Measurements from ENCODE around the gene MRPS18C. TPM values are rescaled to one million over a fixed set of nuclear protein-coding genes. Genes with fewer than 3 reads are reported as not detected.
"Not testable (repeated sequence)": the region's sequence is repeated elsewhere in the genome, so short reads cannot be mapped to it uniquely, and the experiment has no call there.

MRPS18C gene
- total RNA-seq, 1 donor from 2014 or later, result 21.4 TPM

- DNase-seq, result no peak
These were observed 42.3 kb downstream of the MRPS18C start for GRCh38 chr4:83498187-83498586.

- not testable (repeated sequence) for DNase-seq
These were observed 45.8 kb downstream of the MRPS18C start for GRCh38 chr4:83501671-83502070.

- DNase-seq, result no peak
These were observed 48.1 kb downstream of the MRPS18C start for GRCh38 chr4:83503974-83504373.

- no peak for DNase-seq
These were observed 48.6 kb downstream of the MRPS18C start for GRCh38 chr4:83504503-83504902.

GRCh38 chr4:83504996-83505395 lies 49.1 kb downstream of the MRPS18C start:
- DNase-seq, result no peak

GRCh38 chr4:83509156-83509585 lies 53.3 kb downstream of the MRPS18C start:
- peak; percentile 72 for DNase-seq

GRCh38 chr4:83510442-83510841 lies 54.6 kb downstream of the MRPS18C start:
- DNase-seq, result no peak

Other genes starting within 250 kb of the MRPS18C start
- gene COQ2, start 171.3 kb upstream of the MRPS18C start, total RNA-seq, result 16.5 and 19.7 TPM in 2 replicates
- gene HPSE, start 121.2 kb upstream of the MRPS18C start, total RNA-seq, result 6.6 and 12.0 TPM in 2 replicates
- gene HELQ, start 235 bp upstream of the MRPS18C start, total RNA-seq, result 14.1 and 17.7 TPM in 2 replicates
- gene ABRAXAS1, start 29.0 kb downstream of the MRPS18C start, total RNA-seq, result 22.0 and 24.5 TPM in 2 replicates
- 14.8 and 20.6 TPM in 2 replicates for gene GPAT3, start 80.0 kb downstream of the MRPS18C start, total RNA-seq

Measured in dermis blood vessel endothelial cell (primary cell).